Measurements from ENCODE around the gene GRAP.

GRAP gene

GRCh38 chr17:18981335-18981641, 65.5 kb downstream of the GRAP start:
- FAIRE-seq: no peak

GRCh38 chr17:18980682-18981334, 65.9 kb downstream of the GRAP start:
- no peak for FAIRE-seq

- no peak for FAIRE-seq
These were observed 68.1 kb downstream of the GRAP start for GRCh38 chr17:18978655-18979054.

GRCh38 chr17:18978050-18978449, 68.7 kb downstream of the GRAP start:
- no peak for FAIRE-seq

- FAIRE-seq: no peak
These were observed 69.1 kb downstream of the GRAP start for GRCh38 chr17:18977646-18978045.

- no peak for FAIRE-seq
These were observed 69.7 kb downstream of the GRAP start for GRCh38 chr17:18977021-18977420.

- no peak for FAIRE-seq
These were observed 70.6 kb downstream of the GRAP start for GRCh38 chr17:18976201-18976600.

- FAIRE-seq: no peak
These were observed 71.2 kb downstream of the GRAP start for GRCh38 chr17:18975597-18975996.

GRCh38 chr17:18974407-18975149, 72.2 kb downstream of the GRAP start:
- FAIRE-seq: no peak

- no peak for FAIRE-seq
These were observed 75.0 kb downstream of the GRAP start for GRCh38 chr17:18971801-18972200.
